HPDE6-E6E7 (cell line): ENCODE results near the gene BCAR1.
"Not testable (repeated sequence)": the region's sequence is repeated elsewhere in the genome, so short reads cannot be mapped to it uniquely, and the experiment has no call there.

ENCODE experiments used
- DNase-seq: peaks from one replicate; pipeline ENCODE4 v3.0.0; 2011; ENCODE audit warnings: missing footprints; ENCODE audit errors: extremely low spot score

The BCAR1 gene, protein sequence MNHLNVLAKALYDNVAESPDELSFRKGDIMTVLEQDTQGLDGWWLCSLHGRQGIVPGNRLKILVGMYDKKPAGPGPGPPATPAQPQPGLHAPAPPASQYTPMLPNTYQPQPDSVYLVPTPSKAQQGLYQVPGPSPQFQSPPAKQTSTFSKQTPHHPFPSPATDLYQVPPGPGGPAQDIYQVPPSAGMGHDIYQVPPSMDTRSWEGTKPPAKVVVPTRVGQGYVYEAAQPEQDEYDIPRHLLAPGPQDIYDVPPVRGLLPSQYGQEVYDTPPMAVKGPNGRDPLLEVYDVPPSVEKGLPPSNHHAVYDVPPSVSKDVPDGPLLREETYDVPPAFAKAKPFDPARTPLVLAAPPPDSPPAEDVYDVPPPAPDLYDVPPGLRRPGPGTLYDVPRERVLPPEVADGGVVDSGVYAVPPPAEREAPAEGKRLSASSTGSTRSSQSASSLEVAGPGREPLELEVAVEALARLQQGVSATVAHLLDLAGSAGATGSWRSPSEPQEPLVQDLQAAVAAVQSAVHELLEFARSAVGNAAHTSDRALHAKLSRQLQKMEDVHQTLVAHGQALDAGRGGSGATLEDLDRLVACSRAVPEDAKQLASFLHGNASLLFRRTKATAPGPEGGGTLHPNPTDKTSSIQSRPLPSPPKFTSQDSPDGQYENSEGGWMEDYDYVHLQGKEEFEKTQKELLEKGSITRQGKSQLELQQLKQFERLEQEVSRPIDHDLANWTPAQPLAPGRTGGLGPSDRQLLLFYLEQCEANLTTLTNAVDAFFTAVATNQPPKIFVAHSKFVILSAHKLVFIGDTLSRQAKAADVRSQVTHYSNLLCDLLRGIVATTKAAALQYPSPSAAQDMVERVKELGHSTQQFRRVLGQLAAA

DNA sequence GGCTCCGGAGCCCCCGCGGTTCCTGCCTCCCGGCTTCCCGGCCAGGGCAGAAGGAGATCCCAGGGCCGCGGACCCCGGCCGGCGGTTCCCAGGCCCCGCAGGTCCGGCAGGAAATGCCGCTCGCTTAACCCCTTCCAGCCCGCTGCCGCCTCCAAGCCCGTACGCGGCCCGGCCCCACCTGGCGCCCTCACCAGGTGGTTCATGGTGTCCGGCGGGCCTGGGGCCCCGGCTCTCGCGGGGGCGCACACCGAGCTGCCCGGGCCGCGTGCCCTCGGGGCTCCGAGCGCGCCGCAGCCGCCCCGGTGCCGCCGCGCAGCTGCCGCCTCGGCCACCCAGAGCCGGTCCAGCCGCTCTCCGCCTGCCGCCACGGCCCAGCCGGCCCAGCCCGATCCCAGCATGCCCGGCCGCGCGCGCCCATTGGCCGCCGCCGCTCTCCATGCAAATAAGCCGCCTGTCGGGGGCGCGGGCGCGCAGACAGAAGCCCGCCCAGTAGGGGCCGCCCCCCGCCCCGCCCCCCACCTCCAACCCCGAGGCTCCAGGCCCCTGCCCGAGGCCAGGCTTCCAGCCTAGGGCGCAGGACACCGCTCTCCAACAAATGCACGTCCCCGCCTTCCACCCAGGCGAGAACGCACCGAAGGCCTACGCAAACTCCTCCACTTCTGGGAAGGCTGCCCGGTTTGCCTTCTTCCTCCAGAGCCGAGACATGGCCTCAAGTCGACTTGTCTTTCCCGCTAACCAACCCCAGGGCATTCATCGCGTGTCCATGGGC, at the start of gene BCAR1:
TSS of gene BCAR1 (minus strand) at position 345 of the 769 bp plus-strand sequence. CDS start at position 203, 142 bp downstream.
- DNase-seq: peak; percentile 87

DNA sequence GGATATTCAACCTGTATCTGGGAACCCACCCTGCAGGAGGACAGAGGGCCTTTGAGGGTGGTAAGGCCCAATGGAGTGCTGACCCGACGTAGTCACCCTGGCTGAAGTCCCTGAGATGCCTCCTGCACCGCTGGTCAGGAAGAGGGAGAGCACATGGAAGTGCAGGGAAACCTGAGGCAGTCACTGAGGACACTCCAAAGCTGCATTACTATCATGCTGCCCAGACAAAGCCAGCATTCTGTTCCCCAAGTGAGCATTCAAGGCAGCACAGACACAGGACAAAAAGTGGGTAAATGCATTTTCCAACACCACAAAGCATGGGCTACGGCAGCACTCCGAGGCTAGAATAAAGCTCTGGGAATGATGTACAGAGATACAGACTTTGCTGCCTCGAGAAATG, 46.8 kb upstream of the BCAR1 start:
- no peak for DNase-seq

DNA sequence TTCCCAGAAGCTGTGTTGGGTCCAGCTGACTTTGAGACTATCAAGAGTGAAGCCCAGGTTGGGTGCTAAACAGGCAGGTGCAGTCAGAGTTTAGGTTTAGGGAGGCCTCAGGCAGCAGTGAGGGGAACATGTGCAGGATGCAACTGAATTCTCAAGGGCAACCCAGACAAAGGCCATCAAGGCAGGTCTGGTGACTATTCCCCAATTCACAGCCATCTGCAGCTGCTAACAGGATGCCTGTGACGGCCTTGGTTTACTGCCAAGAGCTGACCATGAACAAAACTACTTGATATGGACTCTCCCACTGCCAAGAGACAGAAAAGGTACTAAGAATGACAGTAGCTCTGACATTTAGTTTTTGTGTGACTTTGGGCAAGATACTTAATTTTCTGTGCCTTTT, 45.2 kb upstream of the BCAR1 start:
- no peak for DNase-seq

DNA sequence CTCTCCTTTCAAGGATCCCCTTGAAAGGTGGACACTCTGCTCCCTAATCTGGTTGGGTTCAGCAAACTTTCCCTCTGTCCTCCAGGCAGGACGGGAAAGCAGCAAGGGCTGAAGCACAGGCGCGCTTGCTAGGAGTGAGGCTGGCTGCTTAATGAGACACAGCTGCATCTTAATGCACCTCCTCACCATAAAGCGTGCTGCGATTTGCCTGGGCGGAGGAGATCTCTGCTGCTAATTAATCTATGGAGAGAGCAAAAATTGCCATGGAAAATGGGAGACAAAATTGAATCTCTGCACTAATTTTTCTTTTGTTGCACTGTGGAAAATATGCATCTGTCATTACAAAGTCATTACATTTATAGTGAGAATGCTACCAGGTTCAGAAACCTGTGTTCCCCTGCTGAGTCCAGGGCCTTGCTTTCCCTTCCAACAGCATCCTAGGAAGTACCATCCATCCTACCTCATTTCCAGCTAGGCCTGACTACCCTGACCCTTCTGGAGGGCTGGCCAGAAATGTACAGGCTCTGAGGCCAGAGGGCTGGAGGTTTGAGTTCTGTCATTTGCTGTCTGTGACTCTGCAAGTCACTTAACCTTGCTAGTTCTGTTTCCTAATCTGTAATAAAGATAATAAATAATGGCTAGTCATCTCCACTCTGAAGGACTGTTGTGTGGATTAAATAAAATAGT, 43.5 kb upstream of the BCAR1 start:
- DNase-seq: no peak

DNA sequence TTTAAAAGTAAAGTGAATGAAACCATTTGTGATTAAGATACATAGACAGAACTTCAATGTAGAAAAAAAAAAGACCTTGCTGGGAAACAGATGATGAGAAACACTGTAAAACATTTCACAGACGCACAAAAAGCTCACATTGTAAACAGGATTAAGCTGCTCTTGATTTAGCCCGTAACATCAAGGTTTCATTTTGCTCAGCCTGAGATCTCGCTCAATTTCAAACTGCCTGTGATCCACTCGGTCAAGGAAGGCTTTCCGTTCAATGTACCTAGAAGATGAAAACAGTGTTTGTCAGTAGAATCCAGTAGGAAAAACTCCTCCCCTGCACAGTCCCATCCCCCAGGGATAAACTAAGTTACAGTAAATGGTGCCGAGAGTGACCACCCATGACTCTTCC, 42.3 kb upstream of the BCAR1 start:
- DNase-seq: no peak

DNA sequence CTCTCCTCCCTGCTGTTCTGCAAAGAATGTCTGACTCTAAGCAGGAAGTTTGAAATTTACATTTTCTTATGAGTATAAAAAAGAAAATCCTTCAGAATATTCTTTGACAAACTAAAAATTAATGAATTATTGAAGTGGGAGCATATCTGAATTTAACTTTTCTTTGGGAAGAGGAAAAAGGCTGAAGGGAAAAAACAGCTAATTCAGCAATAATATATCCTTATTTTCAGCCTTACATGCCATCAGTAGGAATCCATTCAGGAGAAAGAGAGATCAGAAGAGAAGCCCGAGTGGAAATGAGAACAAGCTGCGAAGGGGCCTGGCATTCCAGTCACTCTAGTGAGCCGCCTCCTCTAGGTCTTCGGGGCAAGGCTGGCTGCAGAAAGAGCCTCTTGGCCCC, 41.7 kb upstream of the BCAR1 start:
- no peak for DNase-seq

DNA sequence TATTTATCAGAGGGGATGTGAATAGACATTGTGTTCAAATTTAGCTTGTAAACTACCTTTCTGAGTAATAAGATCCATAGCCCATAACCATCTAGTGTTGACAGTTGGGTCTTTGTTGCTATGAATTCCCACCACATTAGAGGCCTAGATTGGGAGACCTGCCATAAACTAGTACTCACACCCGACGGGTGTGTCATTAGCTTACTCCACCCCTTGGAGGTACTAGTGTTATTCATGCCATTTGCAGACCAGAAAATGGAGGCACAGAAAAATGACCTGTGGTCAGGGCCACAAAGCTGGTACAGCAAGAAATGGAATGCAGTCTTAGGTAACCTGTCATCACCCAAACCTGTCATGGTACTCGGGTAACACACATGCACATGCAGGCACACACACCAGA, 41.3 kb upstream of the BCAR1 start:
- DNase-seq: no peak

DNA sequence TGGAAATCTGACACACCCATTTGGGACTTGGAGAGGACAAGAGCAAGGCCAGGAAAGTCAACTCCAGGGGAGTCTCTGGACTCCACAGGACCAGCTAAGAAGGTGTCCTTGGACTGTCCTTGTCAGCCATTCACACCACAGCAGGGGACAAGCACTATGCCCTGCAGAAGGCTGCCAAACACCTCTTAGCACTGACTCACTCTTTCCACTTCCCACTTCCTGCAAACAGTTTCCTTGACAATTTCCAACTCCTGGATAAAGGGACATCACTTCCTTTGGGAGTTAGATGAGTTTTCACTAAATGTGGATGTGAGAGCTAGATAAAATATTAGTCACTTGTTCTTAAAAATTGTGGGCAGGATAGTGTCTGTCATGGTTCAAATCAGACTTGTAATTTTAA, 37.8 kb upstream of the BCAR1 start:
- DNase-seq: no peak

DNA sequence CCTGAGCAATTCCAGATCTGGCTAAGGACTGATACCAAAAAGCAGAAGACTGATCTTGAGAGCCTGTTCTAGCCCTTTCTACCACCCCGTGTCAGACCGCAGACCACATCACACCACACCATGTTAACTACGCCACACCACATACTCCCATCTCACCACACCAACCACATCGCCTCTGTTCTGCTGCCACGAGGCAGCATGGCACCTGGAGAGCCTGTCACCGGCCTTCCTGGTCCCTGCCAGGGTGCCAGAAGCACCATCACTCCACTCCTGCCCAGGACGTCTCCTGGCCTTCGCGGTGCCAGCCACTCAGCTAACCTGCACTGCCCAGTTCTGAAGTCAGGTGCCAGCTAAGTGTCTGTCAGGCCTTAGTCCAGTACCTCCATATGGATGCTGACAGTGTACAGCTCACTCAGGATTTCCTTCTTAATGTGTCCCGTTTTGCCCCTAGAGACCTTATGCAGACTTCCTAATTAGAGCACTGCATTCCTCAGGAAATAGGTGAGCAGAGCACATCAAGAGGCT, 37.2 kb upstream of the BCAR1 start:
- DNase-seq: no peak

DNA sequence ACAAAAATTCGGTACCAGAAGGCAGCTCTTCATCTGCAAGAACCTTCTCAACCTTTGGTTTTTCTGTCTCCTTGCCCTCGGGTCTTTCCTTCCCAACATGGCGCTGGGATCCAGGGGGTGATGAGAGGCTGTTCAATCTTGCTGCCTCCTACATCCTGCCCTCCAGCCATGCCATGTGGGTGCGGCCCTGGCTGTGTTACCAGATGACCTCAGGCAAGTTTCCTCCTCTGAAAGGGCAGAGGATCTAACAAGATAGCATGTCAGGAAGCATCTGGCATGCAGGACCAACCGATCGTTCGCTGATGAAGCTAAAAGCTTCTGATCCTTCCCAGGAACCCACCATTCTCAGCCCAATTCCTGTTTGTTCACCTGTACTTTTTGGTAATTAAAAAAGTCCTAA, 36.8 kb upstream of the BCAR1 start:
- DNase-seq: no peak

DNA sequence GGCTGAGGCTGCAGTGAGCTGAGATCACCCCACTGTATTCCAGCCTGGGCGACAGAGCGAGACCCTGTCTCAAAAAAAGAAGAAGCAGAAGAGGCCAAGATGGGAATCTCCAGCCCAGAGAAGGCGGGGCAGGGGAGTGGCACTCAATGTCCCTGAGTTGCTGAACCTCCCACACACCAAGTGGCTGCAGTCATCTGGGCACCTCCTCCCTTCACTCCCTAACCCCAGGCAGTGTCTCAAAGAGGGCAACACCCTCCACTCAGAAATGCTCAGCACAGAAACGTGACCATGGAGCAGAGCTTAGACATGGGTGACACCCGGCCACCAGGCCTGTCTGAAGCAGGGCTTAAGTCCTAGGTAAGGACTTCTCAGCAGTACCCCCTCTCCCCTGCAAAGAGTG, 36.3 kb upstream of the BCAR1 start:
- no peak for DNase-seq

DNA sequence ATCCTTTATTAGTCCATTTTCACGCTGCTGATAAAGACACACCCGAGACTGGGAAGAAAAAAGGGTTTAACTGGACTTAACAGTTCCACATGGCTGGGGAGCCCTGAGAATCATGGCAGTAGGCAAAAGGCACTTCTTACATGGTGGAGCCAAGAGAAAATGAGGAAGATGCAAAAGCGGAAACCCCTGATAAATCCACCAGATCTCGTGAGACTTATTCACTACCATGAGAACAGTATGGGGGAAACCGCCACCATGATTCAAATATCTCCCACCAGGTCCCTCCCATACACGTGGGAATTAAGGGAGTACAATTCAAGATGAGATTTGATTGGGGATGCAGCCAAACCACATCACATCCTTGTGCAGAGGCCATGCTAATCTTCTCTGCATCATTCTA, 35.0 kb upstream of the BCAR1 start:
- DNase-seq: no peak

DNA sequence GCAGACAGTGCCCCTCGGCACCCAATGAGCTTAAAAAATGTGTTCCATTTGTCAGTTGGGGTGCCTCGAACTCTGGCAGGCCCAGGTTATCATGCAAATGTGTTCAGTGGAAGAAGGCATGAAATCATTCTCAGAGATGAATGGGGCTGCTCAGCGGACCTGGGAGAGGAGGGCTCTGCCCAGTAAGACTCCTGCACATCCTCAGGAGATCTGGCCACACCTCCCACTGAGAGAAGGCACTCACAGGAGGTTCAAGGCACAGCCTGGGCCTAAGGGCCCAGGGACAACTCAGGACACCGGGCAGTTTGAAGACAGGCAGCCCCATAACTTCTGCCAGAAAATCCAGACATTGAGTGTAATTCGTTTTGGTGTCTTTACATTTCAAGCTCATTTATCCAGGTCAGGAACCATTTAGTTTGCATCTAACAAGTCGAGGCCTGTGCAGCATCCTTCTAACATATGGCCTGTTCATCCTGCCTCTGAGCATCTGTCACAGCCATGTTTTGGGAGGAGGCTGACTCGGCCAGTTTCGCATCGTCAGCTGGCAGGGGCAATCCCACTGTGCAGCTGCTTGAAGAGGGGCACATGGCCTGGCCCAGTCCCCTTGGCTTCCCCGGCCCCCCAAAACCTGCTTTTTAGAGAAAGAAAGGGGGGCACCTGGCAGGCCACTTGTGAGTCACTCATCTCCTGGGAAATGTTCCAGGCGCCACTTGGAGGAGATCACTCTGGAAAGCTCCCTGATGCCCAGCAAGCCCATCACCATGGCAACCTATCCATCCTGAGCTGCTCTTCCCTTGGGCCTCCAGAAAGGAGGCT, 31.2 kb upstream of the BCAR1 start:
- DNase-seq: no peak

DNA sequence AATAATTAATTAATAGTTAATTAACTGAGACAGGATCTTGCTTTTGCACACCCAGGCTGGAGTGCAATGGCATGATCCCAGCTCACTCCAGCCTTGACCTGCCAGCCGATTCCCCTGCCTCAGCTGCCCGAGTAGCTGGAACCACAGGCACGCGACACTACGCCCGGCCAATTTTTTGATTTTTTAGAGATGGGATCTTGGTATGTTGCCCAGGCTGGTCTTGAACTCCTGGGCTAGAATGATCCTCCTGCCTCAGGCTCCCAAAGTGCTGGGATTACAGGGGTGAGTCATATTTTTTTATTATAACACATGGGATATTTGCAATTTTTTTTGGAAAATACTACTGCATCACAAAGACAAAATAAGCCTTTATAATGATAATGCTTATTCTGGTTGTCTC, 30.4 kb upstream of the BCAR1 start:
- no peak for DNase-seq

DNA sequence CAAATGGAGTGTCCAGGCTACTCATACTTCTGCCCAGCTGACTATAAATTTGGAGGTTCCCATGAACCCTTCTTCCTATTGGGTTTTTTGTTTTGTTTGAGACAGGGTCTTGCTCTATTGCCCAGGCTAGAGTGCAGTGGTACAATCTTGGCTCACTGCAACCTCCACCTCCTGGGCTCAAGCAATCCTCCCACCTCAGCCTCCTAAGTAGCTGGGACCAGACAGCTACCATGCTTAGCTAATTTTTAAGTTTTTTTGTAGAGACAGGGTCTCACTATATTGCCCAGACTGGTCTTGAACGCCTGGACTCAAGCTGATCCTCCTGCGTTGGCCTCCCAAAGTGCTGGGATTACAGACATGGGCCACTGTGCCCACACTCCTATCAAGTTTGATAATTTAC, 29.6 kb upstream of the BCAR1 start:
- not testable (repeated sequence) for DNase-seq

DNA sequence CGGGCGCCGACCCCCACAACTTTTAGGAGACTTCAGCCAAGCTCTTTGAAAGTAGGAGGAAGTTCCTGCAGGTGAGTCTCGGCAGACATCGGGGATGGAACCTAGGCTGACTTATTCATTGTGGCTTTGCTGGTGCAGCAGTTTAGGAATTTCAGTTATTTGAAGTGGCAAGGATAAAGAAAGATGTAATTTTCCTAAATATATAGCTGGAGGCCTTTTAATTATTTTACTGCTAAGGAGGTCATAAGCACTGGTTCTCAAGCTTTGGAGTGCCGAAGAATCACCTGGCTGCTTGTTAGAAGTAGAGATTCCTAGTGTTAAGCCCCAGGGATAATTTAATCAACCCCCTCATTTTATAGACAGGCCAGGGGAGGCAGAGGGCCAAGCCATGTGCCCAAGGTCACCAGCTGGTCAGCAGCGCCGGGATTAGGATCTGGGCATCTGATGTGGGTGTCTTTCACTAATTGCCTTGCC, 28.9 kb upstream of the BCAR1 start:
- no peak for DNase-seq

DNA sequence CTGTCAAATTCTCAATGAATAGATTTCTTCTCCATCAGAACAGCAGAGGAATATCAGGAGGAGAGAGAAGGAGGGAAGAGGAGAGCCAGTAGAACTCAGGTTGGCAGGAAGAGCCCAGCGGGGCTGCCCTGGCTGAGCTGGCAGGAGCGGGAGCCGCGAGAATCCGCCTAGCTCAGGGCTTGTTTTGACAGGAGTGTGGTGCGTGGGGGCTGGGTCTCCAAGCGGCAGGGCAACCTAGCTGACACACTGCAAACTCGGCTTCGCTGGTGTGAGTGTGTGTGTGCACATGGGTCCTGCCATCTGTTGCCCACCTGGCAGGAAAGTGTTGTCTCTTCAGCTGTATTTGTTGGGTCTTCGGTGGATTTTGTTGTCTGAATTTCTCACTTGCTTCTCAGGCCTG, 27.9 kb upstream of the BCAR1 start:
- peak; percentile 86 for DNase-seq

DNA sequence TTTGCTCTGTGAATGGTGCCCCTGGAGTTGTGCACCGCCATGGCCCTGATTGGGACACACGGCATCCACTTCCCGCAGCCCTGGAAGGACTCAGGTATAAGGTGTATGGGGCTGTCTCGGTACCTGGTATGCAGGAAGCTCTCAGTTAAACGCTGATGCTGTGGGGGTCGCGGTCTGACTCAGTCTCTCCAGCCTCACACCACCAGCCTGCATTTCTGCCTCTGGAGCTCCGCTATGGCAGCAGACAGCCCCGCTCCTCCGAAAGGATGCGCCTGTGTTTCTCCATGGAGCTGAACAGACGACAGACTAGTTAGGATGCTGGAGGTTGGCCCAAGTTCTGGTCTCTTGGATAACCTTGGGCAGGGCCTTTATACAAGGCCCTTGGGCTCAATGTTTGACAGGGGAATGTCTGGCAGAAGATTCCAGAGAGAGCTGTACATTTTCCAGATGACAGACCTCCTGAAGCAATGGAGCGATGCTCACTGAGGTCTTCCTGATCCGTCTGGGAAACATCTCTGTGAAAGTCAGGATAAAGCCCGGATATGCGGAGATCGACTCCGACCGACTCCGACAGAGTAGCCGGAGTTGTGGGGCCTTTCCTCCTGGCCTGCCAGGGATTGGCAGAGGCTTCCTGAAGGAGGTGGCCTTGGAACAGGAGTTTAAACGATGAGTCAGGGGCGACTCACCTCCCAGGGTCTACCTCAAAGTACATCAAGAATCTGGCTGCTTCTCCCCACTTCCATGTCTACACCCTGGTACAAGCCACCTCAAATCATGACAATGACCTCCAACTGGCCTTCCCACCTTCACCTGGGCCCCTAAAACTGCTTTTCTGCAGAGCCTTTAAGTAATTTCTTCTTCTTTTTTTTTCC, 21.9 kb upstream of the BCAR1 start:
- no peak for DNase-seq

DNA sequence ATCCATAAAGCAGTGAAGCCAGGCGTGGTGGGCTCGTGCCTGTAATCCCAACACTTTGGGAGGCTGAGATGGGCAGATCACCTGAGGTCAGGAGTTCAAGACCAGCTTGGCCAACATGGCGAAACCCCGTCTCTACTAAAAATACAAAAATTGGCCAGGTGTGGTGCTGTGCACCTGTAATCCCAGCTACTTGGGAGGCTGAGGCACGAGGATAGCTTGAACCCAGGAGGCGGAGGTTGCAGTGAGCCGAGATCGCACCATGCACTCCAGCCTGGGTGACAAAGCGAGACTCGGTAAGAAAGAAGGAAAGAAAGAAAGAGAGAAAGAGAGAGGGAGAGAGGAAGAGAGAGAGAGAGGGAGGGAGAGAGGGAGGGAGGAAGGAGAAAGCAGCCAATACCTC, 21.2 kb upstream of the BCAR1 start:
- DNase-seq: not testable (repeated sequence)
